Astrocyte (in vitro differentiated cells and primary cell): ENCODE measurements around the gene PAFAH1B1. TPM values are rescaled to one million over a fixed set of nuclear protein-coding genes. Genes with fewer than 3 reads are reported as not detected.
A peak's percentile ranks its signal among the peaks of the same experiment; 100 is the strongest.
"Not testable (repeated sequence)": the region's sequence is repeated elsewhere in the genome, so short reads cannot be mapped to it uniquely, and the experiment has no call there.

Experiments used
- DNase-seq: peaks from one replicate; pipeline ENCODE4 v3.0.0-alpha.2; 2010; ENCODE audit warnings: low read depth
- FAIRE-seq: peaks from 2 replicates; lab custom pipeline; 2011; peaks lifted over from hg19 to GRCh38; lab: Jason Lieb, UNC
- H2AFZ ChIP-seq: 2 replicates; pipeline ENCODE4 v1.6.0; 2012; ENCODE audit warnings: low read depth, low read length, inconsistent platforms
- H3K27ac ChIP-seq: 2 replicates; pipeline ENCODE4 v1.5.1; 2011; ENCODE audit warnings: low read depth, low read length, inconsistent platforms
- H3K27me3 ChIP-seq: 2 replicates; pipeline ENCODE4 v1.6.0; 2011; ENCODE audit warnings: low read length, inconsistent platforms; ENCODE audit not compliant: insufficient read depth
- H3K36me3 ChIP-seq: 2 replicates; pipeline ENCODE4 v1.5.1; 2011; ENCODE audit warnings: low read length, inconsistent platforms; ENCODE audit not compliant: insufficient read depth
- H3K4me1 ChIP-seq: 2 replicates; pipeline ENCODE4 v1.5.1; 2011; ENCODE audit warnings: low read length, inconsistent platforms; ENCODE audit not compliant: insufficient read depth
- H3K4me2 ChIP-seq: 2 replicates; pipeline ENCODE4 v1.6.0; 2012; ENCODE audit warnings: low read length, inconsistent platforms
- H3K4me3 ChIP-seq: 2 replicates; pipeline ENCODE4 v1.5.1; 2011; ENCODE audit warnings: low read depth, mild to moderate bottlenecking, low read length, inconsistent platforms; ENCODE audit not compliant: insufficient read depth
- H3K79me2 ChIP-seq: 2 replicates; pipeline ENCODE4 v1.6.0; 2012; ENCODE audit warnings: mild to moderate bottlenecking, low read length, inconsistent platforms; ENCODE audit not compliant: insufficient read depth
- H3K9ac ChIP-seq: 2 replicates; pipeline ENCODE4 v1.6.0; 2012; ENCODE audit warnings: mild to moderate bottlenecking, low read length, inconsistent platforms
- H3K9me3 ChIP-seq: 2 replicates; pipeline ENCODE4 v1.5.1; 2012; ENCODE audit warnings: low read depth, mild to moderate bottlenecking, low read length, inconsistent platforms; ENCODE audit not compliant: insufficient read depth
- H4K20me1 ChIP-seq: 2 replicates; pipeline ENCODE4 v1.6.0; 2012; ENCODE audit warnings: low read length, inconsistent platforms; ENCODE audit not compliant: insufficient read depth
- H3K27ac Mint-ChIP-seq: one replicate; pipeline ENCODE4 v1.8.0; 2021; ENCODE audit warnings: mild to moderate bottlenecking, mixed read lengths; ENCODE audit not compliant: unreplicated experiment
- H3K27me3 Mint-ChIP-seq: one replicate; pipeline ENCODE4 v1.8.0; 2021; ENCODE audit warnings: low read depth, mixed read lengths; ENCODE audit not compliant: unreplicated experiment
- H3K36me3 Mint-ChIP-seq: one replicate; pipeline ENCODE4 v1.8.0; 2021; ENCODE audit warnings: low read depth, mixed read lengths; ENCODE audit not compliant: unreplicated experiment
- H3K4me1 Mint-ChIP-seq: one replicate; pipeline ENCODE4 v1.8.0; 2021; ENCODE audit warnings: low read depth, mixed read lengths; ENCODE audit not compliant: unreplicated experiment
- H3K4me3 Mint-ChIP-seq: one replicate; pipeline ENCODE4 v1.8.0; 2021; ENCODE audit warnings: mild to moderate bottlenecking, moderate library complexity, mixed read lengths; ENCODE audit not compliant: unreplicated experiment
- H3K9me3 Mint-ChIP-seq: one replicate; pipeline ENCODE4 v1.8.0; 2021; ENCODE audit warnings: mild to moderate bottlenecking, mixed read lengths; ENCODE audit not compliant: unreplicated experiment
- EZH2 ChIP-seq: IDR thresholded peaks from 2 replicates; pipeline ENCODE4 v1.6.1; 2012; ENCODE audit warnings: mild to moderate bottlenecking, low read length, inconsistent platforms; ENCODE audit not compliant: insufficient read depth
- total RNA-seq: library from RNA; stranded (reverse); gene quantifications from 2 replicates; pipeline ENCODE4 v1.2.1, GENCODE V29; 2021
- TF ChIP-seq, protein P1 (sequence below): IDR thresholded peaks from 2 replicates; pipeline ENCODE4 v1.5.1; 2011; ENCODE audit warnings: low read depth, mild to moderate bottlenecking, inconsistent platforms, low read length, moderate library complexity; ENCODE audit not compliant: insufficient read depth

The PAFAH1B1 gene
- total RNA-seq, 1 donor from 2014 or later: 195 TPM

DNA sequence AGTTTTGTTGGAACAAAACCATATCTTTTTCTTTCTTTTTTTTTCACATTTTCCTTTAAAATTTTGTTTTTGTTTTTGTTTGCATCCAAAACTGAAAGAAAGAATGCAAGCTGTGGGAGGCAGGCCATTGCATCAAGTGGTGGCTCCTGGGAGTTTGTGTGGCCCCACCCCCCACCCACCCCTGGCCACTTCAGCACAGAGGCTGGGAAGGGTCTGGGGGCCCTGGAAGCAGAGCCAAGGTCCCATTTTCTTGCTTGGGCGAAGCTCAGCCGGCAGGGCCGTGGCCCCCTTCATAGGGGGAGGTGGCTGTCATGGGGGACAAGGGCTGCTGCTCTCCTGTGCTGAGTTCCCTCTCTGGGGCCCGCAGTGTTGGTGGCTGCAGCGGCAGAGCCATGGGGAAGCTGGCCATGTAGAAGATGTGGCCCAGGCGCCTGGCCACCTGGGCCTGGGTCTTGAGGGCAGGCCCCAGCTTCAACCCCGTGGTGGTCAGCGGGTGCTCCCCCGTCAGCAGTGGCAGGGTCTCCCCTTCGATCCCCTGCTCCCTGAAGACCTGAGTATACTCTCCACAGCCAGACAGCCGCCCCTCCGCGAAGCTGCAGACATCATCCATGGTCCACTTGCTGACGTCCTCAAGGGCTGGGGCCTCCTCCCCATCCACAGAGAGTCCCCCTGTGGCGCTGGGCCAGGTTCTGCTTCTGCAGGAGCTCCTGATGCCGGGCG lies 19.8 kb downstream of the PAFAH1B1 start:
- FAIRE-seq (no peak), DNase-seq (no peak)
- Histone ChIP-seq H3K27ac (no peak overlapping the region), H2AFZ (no peak overlapping the region), H3K4me2 (no peak overlapping the region), H3K27me3 (no peaks in the 10 kb centered on the region), H3K36me3 (no peaks in the 10 kb centered on the region), H3K9me3 (no peaks in the 10 kb centered on the region), H3K4me3 (no peak overlapping the region), H3K4me1 (no peaks in the 10 kb centered on the region), H3K9ac (no peak overlapping the region), H4K20me1 (peaks cover 97% of the 10 kb centered on the region), H3K79me2 (peaks cover 100% of the 10 kb centered on the region)
- no peak overlapping the region for H3K4me3 Mint-ChIP-seq
- H3K27me3 Mint-ChIP-seq: no peaks in the 10 kb centered on the region
- H3K9me3 Mint-ChIP-seq: no peaks in the 10 kb centered on the region
- H3K27ac Mint-ChIP-seq: no peak overlapping the region
- H3K36me3 Mint-ChIP-seq: no peaks in the 10 kb centered on the region
- peaks cover 8% of the 10 kb centered on the region for H3K4me1 Mint-ChIP-seq
- TF ChIP-seq EZH2: no peak
- TF ChIP-seq, protein P1, sequence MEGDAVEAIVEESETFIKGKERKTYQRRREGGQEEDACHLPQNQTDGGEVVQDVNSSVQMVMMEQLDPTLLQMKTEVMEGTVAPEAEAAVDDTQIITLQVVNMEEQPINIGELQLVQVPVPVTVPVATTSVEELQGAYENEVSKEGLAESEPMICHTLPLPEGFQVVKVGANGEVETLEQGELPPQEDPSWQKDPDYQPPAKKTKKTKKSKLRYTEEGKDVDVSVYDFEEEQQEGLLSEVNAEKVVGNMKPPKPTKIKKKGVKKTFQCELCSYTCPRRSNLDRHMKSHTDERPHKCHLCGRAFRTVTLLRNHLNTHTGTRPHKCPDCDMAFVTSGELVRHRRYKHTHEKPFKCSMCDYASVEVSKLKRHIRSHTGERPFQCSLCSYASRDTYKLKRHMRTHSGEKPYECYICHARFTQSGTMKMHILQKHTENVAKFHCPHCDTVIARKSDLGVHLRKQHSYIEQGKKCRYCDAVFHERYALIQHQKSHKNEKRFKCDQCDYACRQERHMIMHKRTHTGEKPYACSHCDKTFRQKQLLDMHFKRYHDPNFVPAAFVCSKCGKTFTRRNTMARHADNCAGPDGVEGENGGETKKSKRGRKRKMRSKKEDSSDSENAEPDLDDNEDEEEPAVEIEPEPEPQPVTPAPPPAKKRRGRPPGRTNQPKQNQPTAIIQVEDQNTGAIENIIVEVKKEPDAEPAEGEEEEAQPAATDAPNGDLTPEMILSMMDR: no peak

DNA sequence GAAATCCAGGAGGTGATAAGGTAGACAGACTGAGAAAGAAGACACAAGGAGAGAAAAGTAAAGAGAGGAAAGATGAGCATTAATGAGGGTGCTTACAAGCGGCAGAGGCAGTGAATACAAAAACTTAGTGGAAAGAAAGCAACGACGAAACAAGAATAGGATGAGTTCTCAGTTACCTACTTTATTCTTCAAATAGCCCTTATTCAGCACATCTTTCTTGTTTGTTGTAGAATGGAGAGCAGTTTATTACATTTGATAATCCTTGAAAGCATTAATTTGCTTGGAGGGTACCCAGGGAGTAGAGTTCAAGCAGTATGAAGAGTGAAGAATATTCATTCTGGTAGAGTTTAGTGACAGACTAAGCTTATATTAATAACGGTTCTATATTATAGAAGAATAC lies 22.4 kb downstream of the PAFAH1B1 start:
- no peak overlapping the region for H2AFZ ChIP-seq
- peaks cover 100% of the 10 kb centered on the region for H3K79me2 ChIP-seq
- TF ChIP-seq, protein P1: no peak
- TF ChIP-seq EZH2: no peak
- H3K4me3 ChIP-seq: no peak overlapping the region
- H3K27ac ChIP-seq: no peak overlapping the region
- H3K9me3 Mint-ChIP-seq: no peaks in the 10 kb centered on the region
- H3K27me3 ChIP-seq: no peaks in the 10 kb centered on the region
- no peak overlapping the region for H3K4me3 Mint-ChIP-seq
- no peak for DNase-seq
- no peaks in the 10 kb centered on the region for H3K27me3 Mint-ChIP-seq
- FAIRE-seq: no peak
- H3K4me2 ChIP-seq: no peak overlapping the region
- H3K9ac ChIP-seq: no peak overlapping the region
- no peak overlapping the region for H3K27ac Mint-ChIP-seq
- no peaks in the 10 kb centered on the region for H3K9me3 ChIP-seq
- peaks cover 5% of the 10 kb centered on the region for H3K4me1 Mint-ChIP-seq
- no peaks in the 10 kb centered on the region for H3K4me1 ChIP-seq
- H3K36me3 ChIP-seq: no peaks in the 10 kb centered on the region
- H3K36me3 Mint-ChIP-seq: no peaks in the 10 kb centered on the region
- peaks cover 98% of the 10 kb centered on the region for H4K20me1 ChIP-seq

DNA sequence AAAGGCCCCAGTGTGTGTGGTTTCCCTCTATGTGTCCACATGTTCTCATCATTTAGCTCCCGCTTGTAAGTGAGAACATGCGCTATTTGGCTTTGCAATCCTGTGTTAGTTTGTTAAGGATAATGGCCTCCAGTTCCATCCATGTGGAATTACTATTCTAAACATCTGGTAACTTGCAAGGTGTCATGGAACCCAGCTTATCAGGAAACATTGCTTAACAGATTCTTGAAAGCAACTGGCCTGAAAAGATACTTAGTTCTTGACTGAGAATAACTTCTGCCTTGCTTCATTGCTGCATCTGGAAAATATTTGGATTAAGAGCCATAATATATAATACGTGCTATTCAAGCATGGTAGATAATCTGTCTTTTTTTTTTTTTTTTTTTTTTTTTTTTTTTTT lies 27.8 kb downstream of the PAFAH1B1 start:
- Histone ChIP-seq H3K4me3 (no peak overlapping the region), H3K79me2 (peaks cover 100% of the 10 kb centered on the region), H4K20me1 (peaks cover 100% of the 10 kb centered on the region), H3K36me3 (peaks cover 3% of the 10 kb centered on the region), H3K27ac (no peak overlapping the region), H2AFZ (no peak overlapping the region), H3K4me2 (no peak overlapping the region), H3K27me3 (no peaks in the 10 kb centered on the region), H3K9ac (no peak overlapping the region), H3K9me3 (no peaks in the 10 kb centered on the region), H3K4me1 (no peaks in the 10 kb centered on the region)
- H3K4me1 Mint-ChIP-seq: peaks cover 4% of the 10 kb centered on the region
- H3K4me3 Mint-ChIP-seq: peak overlapping the region; percentile 74
- TF ChIP-seq, protein P1: no peak
- TF ChIP-seq EZH2: no peak
- no peaks in the 10 kb centered on the region for H3K27me3 Mint-ChIP-seq
- no peak overlapping the region for H3K27ac Mint-ChIP-seq
- H3K36me3 Mint-ChIP-seq: peaks cover 19% of the 10 kb centered on the region
- FAIRE-seq (no peak), DNase-seq (no peak)
- H3K9me3 Mint-ChIP-seq: peaks cover 1% of the 10 kb centered on the region

DNA sequence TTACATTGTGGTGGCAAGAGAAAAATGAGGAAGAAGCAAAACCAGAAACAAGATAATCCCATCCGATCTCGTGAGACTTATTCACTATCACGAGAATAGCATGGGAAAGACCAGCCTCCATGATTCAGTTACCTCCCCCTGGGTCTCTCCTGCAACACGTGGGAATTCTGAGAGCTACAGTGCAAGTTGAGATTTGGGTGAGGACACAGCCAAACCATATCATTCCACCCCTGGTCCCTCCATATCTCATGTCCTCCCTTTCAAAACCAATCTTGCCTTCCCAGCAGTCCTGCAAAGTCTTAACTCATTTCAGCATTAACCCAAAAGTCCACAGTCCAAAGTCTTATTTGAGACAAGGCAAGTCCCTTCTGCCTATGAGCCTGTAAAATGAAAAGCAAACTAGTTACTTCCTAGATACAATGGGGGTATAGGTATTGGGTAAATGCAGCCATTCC lies 28.5 kb downstream of the PAFAH1B1 start:
- not testable (repeated sequence) for FAIRE-seq, H3K27ac ChIP-seq, DNase-seq, H3K9me3 ChIP-seq, H3K27me3 ChIP-seq, H3K27ac Mint-ChIP-seq, H3K4me3 Mint-ChIP-seq, H3K4me1 Mint-ChIP-seq, H3K9me3 Mint-ChIP-seq, H3K4me1 ChIP-seq, H3K4me3 ChIP-seq, H3K36me3 ChIP-seq, H3K27me3 Mint-ChIP-seq, H2AFZ ChIP-seq, H3K9ac ChIP-seq, H3K4me2 ChIP-seq
- Histone ChIP-seq H3K79me2 (peaks cover 100% of the 10 kb centered on the region), H4K20me1 (peaks cover 100% of the 10 kb centered on the region)
- H3K36me3 Mint-ChIP-seq: peaks cover 19% of the 10 kb centered on the region
